HG03457 (cell line): Measurements from ENCODE around the gene ACRBP.
"Not testable (repeated sequence)": the region's sequence is repeated elsewhere in the genome, so short reads cannot be mapped to it uniquely, and the experiment has no call there.

Source experiments
- ATAC-seq: cut with Tn5 transposase; IDR thresholded peaks from one replicate; pipeline ENCODE4 v1.9.1; 2021; ENCODE audit warnings: moderate number of reproducible peaks; ENCODE audit not compliant: unreplicated experiment

The ACRBP gene

GRCh38 chr12:6618483-6619225 is 28.6 kb downstream of the ACRBP start:
- no peak for ATAC-seq

- no peak for ATAC-seq
Measured at GRCh38 chr12:6615802-6616201, 31.4 kb downstream of the ACRBP start.

GRCh38 chr12:6614513-6615172 is 32.6 kb downstream of the ACRBP start:
- ATAC-seq: no peak

- no peak for ATAC-seq
Measured at GRCh38 chr12:6613776-6614512, 33.3 kb downstream of the ACRBP start.

- no peak for ATAC-seq
Measured at GRCh38 chr12:6613015-6613775, 34.0 kb downstream of the ACRBP start.

- no peak for ATAC-seq
Measured at GRCh38 chr12:6612652-6613014, 34.6 kb downstream of the ACRBP start.

- no peak for ATAC-seq
Measured at GRCh38 chr12:6612247-6612646, 35.0 kb downstream of the ACRBP start.

GRCh38 chr12:6608592-6609281 is 38.5 kb downstream of the ACRBP start:
- no peak for ATAC-seq

- no peak for ATAC-seq
Measured at GRCh38 chr12:6607751-6608591, 39.3 kb downstream of the ACRBP start.

- ATAC-seq: no peak
Measured at GRCh38 chr12:6606331-6607131, 40.7 kb downstream of the ACRBP start.

- ATAC-seq: no peak
Measured at GRCh38 chr12:6605421-6606330, 41.6 kb downstream of the ACRBP start.

GRCh38 chr12:6604259-6605029 is 42.8 kb downstream of the ACRBP start:
- no peak for ATAC-seq

- ATAC-seq: no peak
Measured at GRCh38 chr12:6603095-6603567, 44.1 kb downstream of the ACRBP start.

- ATAC-seq: no peak
Measured at GRCh38 chr12:6602526-6602925, 44.7 kb downstream of the ACRBP start.

GRCh38 chr12:6595673-6596072 is 51.6 kb downstream of the ACRBP start:
- ATAC-seq: not testable (repeated sequence)

- no peak for ATAC-seq
Measured at GRCh38 chr12:6592087-6592486, 55.1 kb downstream of the ACRBP start.
